Muscle layer of duodenum (tissue), 2 donors: ENCODE measurements around the gene IL1B.

ENCODE experiments used
- H3K27ac ChIP-seq: one replicate; pipeline ENCODE4 v1.7.0; 2013; ENCODE audit warnings: mild to moderate bottlenecking, low read length
- H3K27me3 ChIP-seq: one replicate; pipeline ENCODE4 v1.7.0; 2013; ENCODE audit warnings: low read depth, mild to moderate bottlenecking, control low read depth, low read length
- H3K36me3 ChIP-seq, 2 donors: one replicate each; pipeline ENCODE4 v1.7.0; 2013; ENCODE audit warnings: low read length in 2 of 2, control low read depth in 1 of 2, mild to moderate bottlenecking in 1 of 2; ENCODE audit not compliant: insufficient read depth in 2 of 2, control insufficient read depth in 1 of 2
- H3K4me1 ChIP-seq, 2 donors: one replicate each; pipeline ENCODE4 v1.7.0; 2013; ENCODE audit warnings: low read length in 2 of 2, mild to moderate bottlenecking in 2 of 2, control low read depth in 1 of 2, moderate library complexity in 1 of 2; ENCODE audit not compliant: insufficient read depth in 2 of 2, control insufficient read depth in 1 of 2
- H3K4me3 ChIP-seq, 2 donors: one replicate each; pipeline ENCODE4 v1.7.0; 2013; ENCODE audit warnings: low read length in 2 of 2, low read depth in 1 of 2, mild to moderate bottlenecking in 1 of 2
- H3K9me3 ChIP-seq, 2 donors: one replicate each; pipeline ENCODE4 v1.7.0; 2013; ENCODE audit warnings: low read length in 2 of 2, control low read depth in 1 of 2, mild to moderate bottlenecking in 1 of 2; ENCODE audit not compliant: control insufficient read depth in 1 of 2
- donor health status: healthy.

IL1B gene

DNA sequence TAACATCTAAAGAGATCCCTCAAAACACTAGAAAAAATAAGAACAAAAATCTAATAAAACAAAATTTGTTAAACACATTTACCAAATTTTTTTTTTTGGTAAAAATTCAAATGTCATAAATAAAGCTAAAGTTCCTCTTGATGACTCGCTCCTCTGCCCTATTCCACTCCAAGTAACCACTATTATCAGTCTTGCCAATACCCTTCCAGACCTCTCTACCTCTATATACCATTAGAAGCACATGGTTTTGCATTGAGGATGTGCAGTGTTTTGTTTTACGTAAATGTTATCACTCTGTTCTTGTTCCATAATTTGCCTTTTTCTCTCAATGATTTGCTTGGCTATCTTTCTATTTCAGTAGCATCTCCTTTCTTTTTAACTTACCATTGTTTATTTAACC lies 10.9 kb downstream of the IL1B start:
- H3K4me3 ChIP-seq: no peak overlapping the region
- no peaks in the 10 kb centered on the region for H3K36me3 ChIP-seq
- no peak overlapping the region for H3K27ac ChIP-seq
- no peaks in the 10 kb centered on the region for H3K27me3 ChIP-seq
- H3K4me1 ChIP-seq: no peaks in the 10 kb centered on the region
- H3K9me3 ChIP-seq: no peaks in the 10 kb centered on the region

DNA sequence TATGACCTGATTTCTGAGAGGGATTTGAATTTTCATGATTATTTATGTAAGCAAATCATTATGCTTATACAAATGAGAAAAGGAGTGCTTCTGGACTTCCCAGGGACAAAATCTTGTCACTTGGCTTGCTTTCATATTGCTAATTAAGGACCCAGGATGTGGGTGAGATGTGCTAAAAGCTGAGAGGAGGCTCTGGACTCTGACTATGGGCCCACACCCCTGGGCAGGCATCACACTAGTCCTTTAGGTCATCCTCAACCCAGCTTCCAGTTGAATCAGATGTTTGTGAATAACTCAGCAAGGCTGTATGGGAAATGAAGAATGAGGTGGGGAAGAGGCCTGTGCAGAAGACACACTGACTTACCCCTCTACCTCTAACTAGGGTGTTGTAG lies 11.9 kb downstream of the IL1B start:
- Histone ChIP-seq H3K36me3 (no peaks in the 10 kb centered on the region), H3K4me1 (no peaks in the 10 kb centered on the region), H3K27me3 (no peaks in the 10 kb centered on the region), H3K27ac (no peak overlapping the region), H3K4me3 (no peak overlapping the region), H3K9me3 (no peaks in the 10 kb centered on the region)

DNA sequence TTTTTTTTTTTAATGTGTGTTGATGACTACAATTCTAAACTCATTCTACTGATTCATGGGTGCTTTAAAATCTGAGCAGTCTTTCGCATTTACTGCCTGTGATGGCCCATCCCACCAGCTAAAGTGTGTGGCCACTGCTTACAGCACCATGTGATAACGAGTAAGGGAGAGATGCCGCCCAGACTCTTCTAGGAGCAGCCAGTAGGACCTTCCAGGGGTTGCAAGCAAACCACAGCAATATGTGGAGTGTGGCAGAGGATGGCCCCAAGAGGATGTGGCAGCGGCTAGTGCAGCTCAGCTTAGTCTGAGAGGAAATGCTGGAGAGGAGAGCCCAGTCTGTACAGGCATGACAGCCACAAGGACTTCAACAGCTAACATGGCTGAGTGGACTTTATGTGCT lies 14.9 kb downstream of the IL1B start:
- no peaks in the 10 kb centered on the region for H3K36me3 ChIP-seq
- H3K4me3 ChIP-seq: no peak overlapping the region
- H3K9me3 ChIP-seq: no peaks in the 10 kb centered on the region
- H3K27me3 ChIP-seq: no peaks in the 10 kb centered on the region
- no peaks in the 10 kb centered on the region for H3K4me1 ChIP-seq
- no peak overlapping the region for H3K27ac ChIP-seq

DNA sequence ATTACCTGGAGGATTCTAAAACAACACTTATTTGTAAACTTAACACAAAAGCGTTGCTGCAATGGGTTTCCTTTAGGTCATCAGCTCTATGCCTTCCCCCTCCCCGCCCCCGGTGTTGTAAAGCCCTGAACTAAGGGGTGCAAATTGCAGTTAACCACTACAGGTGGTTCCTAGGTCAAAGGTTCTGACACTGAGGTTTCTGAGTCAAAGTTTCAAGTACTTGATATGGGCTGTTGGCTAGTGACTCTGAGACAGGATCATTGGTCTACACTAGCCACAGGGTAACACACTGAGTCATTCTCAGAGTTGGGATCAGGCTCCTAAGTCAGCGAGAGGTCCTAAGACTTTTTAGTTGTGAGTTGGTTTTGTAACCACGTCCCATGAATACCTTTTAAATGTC lies 15.4 kb downstream of the IL1B start:
- H3K27me3 ChIP-seq: no peaks in the 10 kb centered on the region
- no peak overlapping the region for H3K27ac ChIP-seq
- no peaks in the 10 kb centered on the region for H3K36me3 ChIP-seq
- no peak overlapping the region for H3K4me3 ChIP-seq
- no peaks in the 10 kb centered on the region for H3K9me3 ChIP-seq
- no peaks in the 10 kb centered on the region for H3K4me1 ChIP-seq

DNA sequence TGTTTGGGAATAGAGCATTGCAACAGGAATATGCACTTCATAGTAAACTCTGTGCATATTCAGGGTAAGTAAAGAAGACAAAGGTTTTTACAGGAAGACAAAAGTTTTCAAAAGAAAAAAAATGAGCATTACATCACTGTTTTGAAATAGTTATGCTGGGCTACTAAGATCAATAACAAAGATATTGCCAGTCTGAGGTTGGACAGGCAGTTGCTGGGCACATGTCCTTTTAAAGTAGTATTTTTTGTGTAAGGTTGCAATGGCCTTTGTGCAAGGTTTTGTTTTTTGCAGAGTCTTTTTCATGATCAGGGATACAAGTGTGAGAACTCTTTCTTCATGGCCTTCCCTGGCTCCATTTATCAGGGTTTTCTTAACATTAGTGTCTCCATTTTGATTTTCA lies 16.2 kb downstream of the IL1B start:
- Histone ChIP-seq H3K27ac (no peak overlapping the region), H3K27me3 (no peaks in the 10 kb centered on the region), H3K36me3 (no peaks in the 10 kb centered on the region), H3K9me3 (no peaks in the 10 kb centered on the region), H3K4me3 (no peak overlapping the region), H3K4me1 (no peaks in the 10 kb centered on the region)

DNA sequence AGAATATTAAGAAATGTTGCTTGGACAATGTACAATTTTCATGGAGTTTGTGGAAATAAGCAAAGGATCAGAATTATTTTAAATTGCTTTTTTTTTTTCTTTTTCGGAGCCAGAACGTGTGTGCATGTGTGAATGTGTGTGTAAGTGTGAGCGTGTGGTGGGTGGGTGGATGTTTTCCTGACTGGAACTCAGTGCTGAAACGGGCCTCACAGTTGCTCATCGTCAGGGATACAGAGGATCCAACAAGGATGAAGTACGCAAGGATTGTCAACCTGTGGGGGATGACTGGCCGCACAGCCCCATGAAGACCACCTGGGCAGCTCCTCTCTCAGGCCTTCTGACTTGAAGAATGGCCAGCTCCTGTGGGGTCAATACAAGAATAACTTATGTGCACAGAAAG lies 17.5 kb downstream of the IL1B start:
- H3K4me1 ChIP-seq: no peaks in the 10 kb centered on the region
- no peak overlapping the region for H3K27ac ChIP-seq
- H3K4me3 ChIP-seq: no peak overlapping the region
- H3K27me3 ChIP-seq: no peaks in the 10 kb centered on the region
- no peaks in the 10 kb centered on the region for H3K9me3 ChIP-seq
- H3K36me3 ChIP-seq: no peaks in the 10 kb centered on the region

DNA sequence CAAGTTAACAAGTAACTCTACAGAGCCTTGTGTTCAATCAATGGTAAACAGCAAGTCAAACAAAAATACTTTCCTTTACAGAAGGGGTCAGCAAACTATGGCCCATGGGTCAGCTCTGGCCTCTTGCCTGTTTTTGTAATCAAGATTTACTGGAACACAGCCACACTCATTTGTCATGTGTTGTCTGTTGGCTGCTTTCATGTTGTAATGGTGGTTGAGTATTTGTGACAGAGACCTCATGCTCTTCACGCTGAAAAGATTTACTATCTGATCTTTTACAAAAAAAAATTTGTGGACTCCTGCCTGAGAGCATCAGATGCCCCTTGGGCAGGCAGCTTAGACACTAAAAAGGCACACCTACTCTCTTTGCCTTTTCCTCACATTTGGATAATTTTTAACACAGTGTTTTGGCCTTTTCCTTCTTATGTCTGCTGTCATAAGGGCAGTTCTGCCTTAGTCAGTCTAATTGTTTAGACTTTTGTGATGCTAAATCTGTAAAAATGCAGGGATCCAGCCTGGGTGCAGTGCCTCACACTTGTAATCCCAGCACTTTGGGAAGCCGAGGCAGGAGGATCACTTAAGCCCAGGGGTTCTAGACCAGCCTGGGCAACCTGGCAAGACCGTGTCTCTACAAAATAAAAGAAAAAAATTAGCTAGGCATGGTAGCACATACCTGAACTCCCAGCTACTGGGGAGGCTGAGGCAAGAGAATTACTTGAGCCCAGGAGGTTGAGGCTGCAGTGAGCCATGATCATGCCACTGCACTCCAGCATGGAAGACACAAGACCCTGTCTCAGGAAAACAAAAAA lies 18.3 kb downstream of the IL1B start:
- peaks cover 0 to under 1% of the 10 kb centered on the region in 2 donors for H3K4me1 ChIP-seq
- no peaks in the 10 kb centered on the region for H3K36me3 ChIP-seq
- no peak overlapping the region for H3K27ac ChIP-seq
- no peak overlapping the region for H3K4me3 ChIP-seq
- H3K27me3 ChIP-seq: no peaks in the 10 kb centered on the region
- no peaks in the 10 kb centered on the region for H3K9me3 ChIP-seq

DNA sequence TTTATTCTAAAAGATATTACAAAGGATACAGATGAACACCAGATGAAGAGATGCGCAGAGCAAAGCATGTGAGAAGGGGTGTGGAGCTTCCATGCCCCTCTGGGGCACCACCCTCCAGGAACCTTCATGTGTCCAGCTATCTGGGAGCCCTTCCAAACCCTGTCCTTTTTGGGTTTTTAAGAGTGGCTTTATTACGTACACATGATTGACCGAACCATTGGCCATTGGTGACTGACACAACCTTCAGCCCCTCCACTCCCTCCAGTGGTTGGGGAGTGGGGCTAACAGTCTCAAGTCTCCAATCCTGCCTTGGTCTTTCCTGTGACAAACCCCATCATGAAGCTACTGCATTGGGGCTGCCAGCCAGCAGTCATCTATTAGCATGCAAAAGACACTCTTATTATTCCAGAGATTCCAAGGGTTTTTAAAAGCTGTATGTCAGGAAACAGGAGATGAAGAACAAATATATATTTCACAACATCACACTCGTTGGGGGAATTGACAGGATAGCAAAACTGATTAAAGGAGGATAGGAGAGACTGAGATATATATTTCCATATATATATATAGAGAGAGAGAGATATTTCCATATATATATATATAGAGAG lies 19.4 kb downstream of the IL1B start:
- Histone ChIP-seq H3K4me3 (no peak overlapping the region), H3K9me3 (no peaks in the 10 kb centered on the region), H3K27ac (no peak overlapping the region), H3K4me1 (peaks cover 4 to 12% of the 10 kb centered on the region in 2 donors), H3K36me3 (no peaks in the 10 kb centered on the region), H3K27me3 (no peaks in the 10 kb centered on the region)

DNA sequence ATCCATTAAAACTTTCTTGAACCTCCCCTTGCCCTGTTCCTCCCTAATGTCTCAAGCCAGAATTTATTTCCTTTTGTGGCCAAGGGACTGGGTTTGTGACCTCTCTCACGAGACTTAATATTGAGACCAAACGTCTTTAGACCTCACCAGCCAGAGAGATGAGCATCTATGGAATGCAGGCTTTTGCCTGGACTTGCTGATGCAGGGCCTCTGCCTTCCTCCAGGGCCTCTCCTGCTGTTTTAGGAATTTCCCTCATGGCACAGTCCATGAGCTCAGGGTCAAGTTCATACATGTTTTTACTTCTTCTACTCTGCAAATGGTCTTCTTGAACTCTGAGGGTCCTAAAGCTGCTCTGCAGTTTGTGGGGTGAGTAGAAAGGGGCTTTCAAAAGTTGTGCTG lies 22.3 kb downstream of the IL1B start:
- no peaks in the 10 kb centered on the region for H3K27me3 ChIP-seq
- peaks cover 9 to 22% of the 10 kb centered on the region in 2 donors for H3K4me1 ChIP-seq
- H3K27ac ChIP-seq: no peak overlapping the region
- no peak overlapping the region for H3K4me3 ChIP-seq
- no peaks in the 10 kb centered on the region for H3K36me3 ChIP-seq
- H3K9me3 ChIP-seq: no peaks in the 10 kb centered on the region

DNA sequence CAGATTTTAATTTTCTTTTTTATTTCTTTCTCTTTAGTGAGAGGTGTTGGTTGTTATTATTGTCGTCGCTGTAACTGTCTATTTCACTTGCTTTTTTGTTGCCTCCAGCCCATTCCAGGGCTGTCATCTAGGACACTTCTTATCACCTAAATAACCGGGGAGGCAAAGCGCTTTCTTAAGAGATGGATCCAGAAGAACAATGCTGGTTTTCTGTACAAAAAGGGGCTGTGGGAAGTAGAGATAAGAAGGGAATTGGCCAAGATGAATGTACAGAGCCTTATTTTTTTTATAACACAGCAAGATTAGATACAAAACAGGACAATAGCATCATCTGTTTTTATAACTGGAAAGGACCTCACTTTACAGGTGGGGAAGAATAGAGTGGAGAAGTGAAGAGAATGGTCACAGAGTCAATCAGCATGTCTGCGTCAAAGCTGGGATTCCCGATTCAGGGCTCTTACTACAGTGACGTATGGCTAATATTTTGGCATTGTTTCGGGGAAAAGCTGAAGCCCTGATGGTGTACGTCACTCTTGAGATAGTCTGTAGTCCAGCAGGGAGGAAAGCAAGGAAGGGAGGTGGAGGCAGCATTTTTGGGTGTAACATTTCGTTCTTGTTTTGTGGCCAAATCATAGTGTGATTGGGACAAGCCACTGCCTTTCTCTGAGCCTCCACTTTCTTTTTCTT lies 23.2 kb downstream of the IL1B start:
- Histone ChIP-seq H3K36me3 (no peaks in the 10 kb centered on the region), H3K4me1 (peaks cover 9 to 22% of the 10 kb centered on the region in 2 donors), H3K27me3 (no peaks in the 10 kb centered on the region), H3K4me3 (no peak overlapping the region), H3K9me3 (no peaks in the 10 kb centered on the region), H3K27ac (no peak overlapping the region)

DNA sequence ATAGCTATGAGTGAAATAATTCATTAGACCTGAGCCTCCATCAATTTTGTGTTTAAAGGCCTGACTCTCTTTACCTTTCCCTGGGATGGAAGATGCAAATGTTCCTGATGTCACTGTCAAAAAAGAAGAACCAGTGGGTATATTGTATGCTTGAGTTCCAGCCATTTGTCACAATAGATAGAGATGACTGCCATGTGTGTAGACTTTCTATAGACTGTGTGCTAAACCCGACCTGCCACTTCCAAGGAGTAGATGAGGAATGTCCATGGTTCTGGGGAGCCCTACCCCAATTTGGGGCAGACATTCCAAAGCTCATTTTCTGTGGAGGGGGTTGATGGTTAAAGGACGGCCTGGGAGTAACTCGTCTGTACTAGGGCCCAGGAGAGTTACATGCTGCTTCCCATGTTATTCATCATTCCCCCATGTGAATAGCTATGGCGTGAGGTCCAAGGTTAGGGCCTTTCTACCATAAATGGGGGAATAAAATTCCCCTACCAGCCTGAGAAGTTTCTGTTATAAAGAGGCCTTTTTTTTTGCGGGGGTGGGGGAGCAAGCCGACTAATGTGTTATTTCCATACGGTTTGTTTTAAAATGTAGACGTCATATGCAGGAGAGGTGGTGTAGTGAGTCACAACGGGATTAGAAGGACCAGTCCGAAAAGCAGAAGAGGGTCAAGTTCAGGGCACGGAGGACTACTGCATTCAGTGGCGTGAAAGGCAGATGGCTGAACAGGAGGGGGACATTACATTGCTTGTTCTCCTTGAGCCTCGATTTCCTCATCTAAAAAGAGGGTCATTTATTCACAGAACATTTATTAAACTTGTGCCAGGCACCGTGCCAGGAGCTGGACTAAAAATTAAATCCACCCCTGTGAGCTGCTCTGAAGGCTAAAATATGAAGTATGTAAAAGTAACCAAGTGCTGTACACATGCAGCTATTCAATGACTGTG lies 24.0 kb downstream of the IL1B start:
- Histone ChIP-seq H3K27me3 (no peaks in the 10 kb centered on the region), H3K36me3 (no peaks in the 10 kb centered on the region), H3K9me3 (peaks cover 0 to under 1% of the 10 kb centered on the region in 2 donors), H3K4me3 (no peak overlapping the region), H3K27ac (no peak overlapping the region), H3K4me1 (peaks cover 9 to 22% of the 10 kb centered on the region in 2 donors)
